ENCODE measurements around the gene INSL3. TPM values are rescaled to one million over a fixed set of nuclear protein-coding genes. Genes with fewer than 3 reads are reported as not detected.

INSL3 gene
- total and polyA plus RNA-seq, 2 donors (not counting 1 experiment from before 2014, with no cell fraction given), result 3.4 to 3.6 TPM

DNA sequence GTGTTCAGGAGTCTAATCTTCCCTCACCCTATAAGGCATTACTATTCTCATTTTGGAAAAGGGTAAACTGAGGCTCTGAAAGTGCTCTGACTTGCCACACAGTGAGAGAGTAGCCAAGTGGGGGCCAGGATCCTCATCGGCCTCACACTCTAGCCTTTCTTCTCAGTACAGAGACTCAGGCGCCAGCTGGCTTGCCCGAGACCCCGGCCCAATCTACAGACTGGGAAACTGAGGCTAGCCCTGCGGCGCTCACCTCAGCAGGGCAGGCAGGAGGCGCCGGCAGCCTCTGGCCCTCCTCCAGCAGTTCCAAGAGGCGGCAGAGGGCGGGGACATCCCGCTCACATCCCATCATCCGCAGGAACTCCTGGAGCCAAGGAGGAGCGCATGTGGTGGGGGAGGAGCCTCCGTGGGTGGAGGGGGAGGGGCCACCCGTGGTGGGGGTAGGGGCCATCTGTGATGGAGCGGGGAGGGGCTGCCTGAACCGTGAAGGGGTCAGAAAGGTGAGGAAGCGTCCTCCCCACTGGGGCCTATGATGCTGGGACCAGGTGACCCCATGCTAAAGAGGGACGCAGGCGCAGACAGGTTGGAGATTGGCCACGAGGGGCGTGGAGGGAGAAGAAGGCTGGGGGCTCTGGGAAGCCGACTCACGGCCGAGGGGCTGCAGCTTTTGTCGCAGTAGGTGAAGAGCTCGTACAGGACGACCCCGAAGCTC is 8.7 kb upstream of the INSL3 start:
- H3K27ac ChIP-seq (ENCODE audit: low read length in 2 of 2), result no peak overlapping the region
- WGBS (ENCODE audit: insufficient coverage), result 95% methylated on average over 25 of the region's 29 CpGs
- Mint-ChIP-seq H3K4me3 (no peak overlapping the region), H3K27me3 (no peaks in the 10 kb centered on the region), H3K27ac (no peak overlapping the region), H3K4me1 (no peaks in the 10 kb centered on the region), H3K9me3 (ENCODE audit: insufficient read depth) (no peaks in the 10 kb centered on the region)
- peaks cover 0 to 7% (median 0%) of the 10 kb centered on the region in 3 donors for H3K9me3 ChIP-seq (ENCODE audit: control extremely low read depth in 1 of 3, control insufficient read depth in 2 of 3, insufficient read depth in 1 of 3, low read length in 2 of 3)
- H3K9ac ChIP-seq (ENCODE audit: low read length), result no peak overlapping the region
- no peak for TF ChIP-seq EZH2 (IDR thresholded peaks at IDR 0.05; ENCODE audit: borderline replicate concordance, insufficient read depth, low read depth, low read length, poor library complexity, severe bottlenecking)
- TF ChIP-seq, protein P1, sequence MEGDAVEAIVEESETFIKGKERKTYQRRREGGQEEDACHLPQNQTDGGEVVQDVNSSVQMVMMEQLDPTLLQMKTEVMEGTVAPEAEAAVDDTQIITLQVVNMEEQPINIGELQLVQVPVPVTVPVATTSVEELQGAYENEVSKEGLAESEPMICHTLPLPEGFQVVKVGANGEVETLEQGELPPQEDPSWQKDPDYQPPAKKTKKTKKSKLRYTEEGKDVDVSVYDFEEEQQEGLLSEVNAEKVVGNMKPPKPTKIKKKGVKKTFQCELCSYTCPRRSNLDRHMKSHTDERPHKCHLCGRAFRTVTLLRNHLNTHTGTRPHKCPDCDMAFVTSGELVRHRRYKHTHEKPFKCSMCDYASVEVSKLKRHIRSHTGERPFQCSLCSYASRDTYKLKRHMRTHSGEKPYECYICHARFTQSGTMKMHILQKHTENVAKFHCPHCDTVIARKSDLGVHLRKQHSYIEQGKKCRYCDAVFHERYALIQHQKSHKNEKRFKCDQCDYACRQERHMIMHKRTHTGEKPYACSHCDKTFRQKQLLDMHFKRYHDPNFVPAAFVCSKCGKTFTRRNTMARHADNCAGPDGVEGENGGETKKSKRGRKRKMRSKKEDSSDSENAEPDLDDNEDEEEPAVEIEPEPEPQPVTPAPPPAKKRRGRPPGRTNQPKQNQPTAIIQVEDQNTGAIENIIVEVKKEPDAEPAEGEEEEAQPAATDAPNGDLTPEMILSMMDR (IDR thresholded peaks at IDR 0.05), result no peak
- peaks cover 2% of the 10 kb centered on the region for H3K79me2 ChIP-seq (ENCODE audit: control insufficient read depth, insufficient read depth, low read length)
- no peak overlapping the region for H2AFZ ChIP-seq (ENCODE audit: insufficient read depth, low read depth, low read length, poor library complexity, severe bottlenecking)
- ATAC-seq (ENCODE audit: low read depth) (no peak), DNase-seq (no peak)
- H3K27me3 ChIP-seq (replicated peaks in 1 of 4; ENCODE audit: control extremely low read depth in 1 of 4, control insufficient read depth in 3 of 4, insufficient read depth in 4 of 4, low read length in 3 of 4), result no peaks in the 10 kb centered on the region
- ChIA-PET CTCF (interaction anchor here (1.2 kb wide), 1 partner anchor 127 kb away, joined by 3 read pairs; no protein-coding TSS in a partner anchor), POLR2A (interaction anchor here (1.0 to 1.2 kb wide), 2 partner anchors 18 to 20 kb away, joined by 4 to 11 read pairs; partner anchors contain the start of gene JAK3)
- no peaks in the 10 kb centered on the region for H3K4me1 ChIP-seq (ENCODE audit: control insufficient read depth in 2 of 2, insufficient read depth in 2 of 2, low read length in 2 of 2)
- H4K20me1 ChIP-seq (ENCODE audit: control insufficient read depth, insufficient read depth, low read length, poor library complexity, severe bottlenecking), result peaks cover 28% of the 10 kb centered on the region
- intact Hi-C loops (cut with micrococcal nuclease), result no loop called here
- H3K36me3 ChIP-seq (replicated peaks in 1 of 2; ENCODE audit: control extremely low read depth in 1 of 2, control insufficient read depth in 1 of 2, extremely low read depth in 1 of 2, insufficient read depth in 2 of 2, low read length in 1 of 2), result peaks cover 1 to 61% of the 10 kb centered on the region in 2 experiments
- H3K4me3 ChIP-seq (ENCODE audit: control extremely low read depth in 1 of 5, extremely low read depth in 1 of 5, insufficient read depth in 1 of 5, low read depth in 2 of 5, low read length in 4 of 5), result no peak overlapping the region
- no peak overlapping the region for H3K4me2 ChIP-seq (replicated peaks; ENCODE audit: low read depth, low read length, poor library complexity, severe bottlenecking)

- DNase-seq (no peak), ATAC-seq (ENCODE audit: low read depth) (no peak)
- WGBS (ENCODE audit: insufficient coverage), result 98% methylated on average over 13 of the region's 13 CpGs
- Histone ChIP-seq H3K4me3 (ENCODE audit: control extremely low read depth in 1 of 5, extremely low read depth in 1 of 5, insufficient read depth in 1 of 5, low read depth in 2 of 5, low read length in 4 of 5) (no peak overlapping the region), H3K9ac (ENCODE audit: low read length) (no peak overlapping the region), H3K4me2 (replicated peaks; ENCODE audit: low read depth, low read length, poor library complexity, severe bottlenecking) (no peak overlapping the region), H2AFZ (ENCODE audit: insufficient read depth, low read depth, low read length, poor library complexity, severe bottlenecking) (no peak overlapping the region), H3K36me3 (replicated peaks in 1 of 2; ENCODE audit: control extremely low read depth in 1 of 2, control insufficient read depth in 1 of 2, extremely low read depth in 1 of 2, insufficient read depth in 2 of 2, low read length in 1 of 2) (peaks cover 0 to 34% of the 10 kb centered on the region in 2 experiments), H3K27me3 (replicated peaks in 1 of 4; ENCODE audit: control extremely low read depth in 1 of 4, control insufficient read depth in 3 of 4, insufficient read depth in 4 of 4, low read length in 3 of 4) (no peaks in the 10 kb centered on the region), H3K79me2 (ENCODE audit: control insufficient read depth, insufficient read depth, low read length) (peaks cover 2% of the 10 kb centered on the region), H4K20me1 (ENCODE audit: control insufficient read depth, insufficient read depth, low read length, poor library complexity, severe bottlenecking) (peaks cover 19% of the 10 kb centered on the region), H3K27ac (ENCODE audit: low read length in 2 of 2) (no peak overlapping the region), H3K4me1 (ENCODE audit: control insufficient read depth in 2 of 2, insufficient read depth in 2 of 2, low read length in 2 of 2) (no peaks in the 10 kb centered on the region), H3K9me3 (ENCODE audit: control extremely low read depth in 1 of 3, control insufficient read depth in 2 of 3, insufficient read depth in 1 of 3, low read length in 2 of 3) (peaks cover 0 to 6% (median 0%) of the 10 kb centered on the region in 3 donors)
- intact Hi-C loops (cut with micrococcal nuclease), result no loop called here
- H3K4me3 Mint-ChIP-seq, result no peak overlapping the region
- ChIA-PET CTCF (no interaction called here), POLR2A (interaction anchor here (0.6 kb wide), 1 partner anchor 8 kb away, joined by 3 read pairs; no protein-coding TSS in a partner anchor)
- H3K4me1 Mint-ChIP-seq, result no peaks in the 10 kb centered on the region
- H3K27ac Mint-ChIP-seq, result no peak overlapping the region
- no peaks in the 10 kb centered on the region for H3K27me3 Mint-ChIP-seq
- no peak for TF ChIP-seq EZH2 (IDR thresholded peaks at IDR 0.05; ENCODE audit: borderline replicate concordance, insufficient read depth, low read depth, low read length, poor library complexity, severe bottlenecking)
- TF ChIP-seq, protein P1 (IDR thresholded peaks at IDR 0.05), result no peak
- H3K9me3 Mint-ChIP-seq (ENCODE audit: insufficient read depth), result no peaks in the 10 kb centered on the region
Observed at GRCh38 chr19:17826508-17827056, 5.3 kb upstream of the INSL3 start.
